Panc1 (cell line): ENCODE measurements around the gene FES. TPM values are rescaled to one million over a fixed set of nuclear protein-coding genes. Genes with fewer than 3 reads are reported as not detected.

ENCODE experiments used
- ATAC-seq: fragments of 200-7000 bp; cut with Tn5 transposase; 2 replicates; pipeline ENCODE4 v1.9.1; 2020; ENCODE audit warnings: mild to moderate bottlenecking, moderate library complexity
- BruUV-seq: library from RNA; stranded (reverse); fragments of 400-500 nt; replicated peaks from 2 replicates; lab custom pipeline; 2021; lab: Mats Ljungman, UMichigan
- CTCF ChIA-PET: fragments of 300-600 bp; sonication (Branson Sonifier 250); formaldehyde crosslinking; loops from one replicate; lab custom pipeline; 2022; ENCODE audit warnings: antibody characterized with exemption; lab: Charles Lee
- POLR2A ChIA-PET: fragments of 300-600 bp; sonication (Branson Sonifier 250); formaldehyde crosslinking; loops from one replicate; lab custom pipeline; 2022; ENCODE audit warnings: antibody characterized with exemption; lab: Charles Lee
- DNase-seq: peaks from one replicate; pipeline ENCODE4 v3.0.0-alpha.2; 2010; ENCODE audit warnings: low read depth, low spot score
- H3K27ac ChIP-seq: 2 replicates; pipeline ENCODE4 v1.5.1; 2011; ENCODE audit warnings: mild to moderate bottlenecking, low read length, inconsistent platforms
- H3K27me3 ChIP-seq: fragments of 200-500 bp; sonication (Bioruptor generic); 2 replicates; pipeline ENCODE4 v1.6.0; 2014; ENCODE audit warnings: low read length, inconsistent platforms; ENCODE audit not compliant: control insufficient read depth, insufficient read depth
- H3K36me3 ChIP-seq: fragments of 200-500 bp; sonication (Bioruptor generic); 2 replicates; pipeline ENCODE4 v1.5.1; 2014; ENCODE audit warnings: inconsistent platforms, mild to moderate bottlenecking, low read length, moderate library complexity; ENCODE audit not compliant: control insufficient read depth, insufficient read depth
- H3K4me1 ChIP-seq: 2 replicates; pipeline ENCODE4 v1.5.1; 2011; ENCODE audit warnings: inconsistent platforms, mild to moderate bottlenecking, low read length, moderate library complexity; ENCODE audit not compliant: control insufficient read depth, insufficient read depth
- H3K4me3 ChIP-seq, 2 experiments: 2 replicates each; pipeline ENCODE4 v1.5.1; 2011 to 2012; ENCODE audit warnings: low read depth in 2 of 2, low read length in 2 of 2, mild to moderate bottlenecking in 2 of 2, inconsistent platforms in 1 of 2, moderate library complexity in 1 of 2
- H3K9me3 ChIP-seq: fragments of 200-500 bp; sonication (Bioruptor generic); 2 replicates; pipeline ENCODE4 v1.5.1; 2014; ENCODE audit warnings: low read depth, mild to moderate bottlenecking, inconsistent platforms, low read length, moderate library complexity; ENCODE audit not compliant: control insufficient read depth, insufficient read depth
- CTCF ChIP-seq: fragments of 450-650 bp; IDR thresholded peaks from 2 replicates; pipeline ENCODE4 v1.5.1; 2017; ENCODE audit warnings: mild to moderate bottlenecking
- POLR2AphosphoS5 ChIP-seq: IDR thresholded peaks from 2 replicates; pipeline ENCODE4 v1.6.1; 2012; ENCODE audit warnings: mild to moderate bottlenecking, low read depth, low read length, moderate library complexity
- REST ChIP-seq, 2 experiments: IDR thresholded peaks; 2 replicates each; pipeline ENCODE4 v1.6.1; 2011 to 2012; ENCODE audit warnings: low read depth in 2 of 2, control low read depth in 1 of 2, low read length in 1 of 2, mild to moderate bottlenecking in 1 of 2, moderate library complexity in 1 of 2; ENCODE audit not compliant: insufficient read depth in 1 of 2
- SIN3A ChIP-seq: IDR thresholded peaks from 2 replicates; pipeline ENCODE4 v1.6.1; 2012; ENCODE audit warnings: low read depth, mild to moderate bottlenecking, low read length, moderate library complexity, borderline replicate concordance; ENCODE audit not compliant: insufficient read depth
- TCF7L2 ChIP-seq: IDR thresholded peaks from 2 replicates; pipeline ENCODE4 v1.6.1; 2011; ENCODE audit warnings: mild to moderate bottlenecking, low read depth, low read length, inconsistent platforms
- in situ Hi-C: cut with HindIII; loops from 2 replicates; pipeline ENCODE4 v1.10.0; 2016; ENCODE audit warnings: low sequenced_read_pairs, low pct_unique_long_range_greater_than_20kb
- intact Hi-C: fragments of 100-400 bp; cut with micrococcal nuclease; formaldehyde crosslinking; loops from one replicate; pipeline ENCODE4 v1.10.0; 2022; ENCODE audit not compliant: unreplicated experiment
- total RNA-seq: library from RNA; stranded (reverse); gene quantifications from one replicate; pipeline ENCODE4 v1.2.1, GENCODE V29; 2021; ENCODE audit not compliant: unreplicated experiment

Gene FES
- total RNA-seq, 1 experiment from 2014 or later: 0.64 TPM

GRCh38 chr15:90914305-90915080 lies 30.2 kb downstream of the FES start:
- intact Hi-C loops: no loop called here
- H3K4me1 ChIP-seq: no peaks in the 10 kb centered on the region
- ATAC-seq: no peak
- H3K4me3 ChIP-seq: no peak overlapping the region
- peaks cover 5% of the 10 kb centered on the region for H3K36me3 ChIP-seq
- no TSS peak for BruUV-seq
- CTCF ChIA-PET: no interaction called here
- H3K9me3 ChIP-seq: no peaks in the 10 kb centered on the region
- TF ChIP-seq REST (IDR thresholded peaks at IDR 0.05; ENCODE audit: insufficient read depth in 1 of 2, low read depth in 2 of 2, low read length in 1 of 2) (no peak), TCF7L2 (no peak), SIN3A (no peak), POLR2AphosphoS5 (no peak), CTCF (no peak)
- in situ Hi-C loops: no loop called here
- H3K27me3 ChIP-seq: no peaks in the 10 kb centered on the region
- POLR2A ChIA-PET: no interaction called here
- no peak overlapping the region for H3K27ac ChIP-seq
- DNase-seq: no peak

GRCh38 chr15:90915216-90915807 lies 31.0 kb downstream of the FES start:
- Histone ChIP-seq H3K36me3 (peaks cover 7% of the 10 kb centered on the region), H3K9me3 (no peaks in the 10 kb centered on the region), H3K27me3 (no peaks in the 10 kb centered on the region), H3K27ac (no peak overlapping the region), H3K4me3 (no peak overlapping the region), H3K4me1 (no peaks in the 10 kb centered on the region)
- no TSS peak for BruUV-seq
- ATAC-seq: no peak
- in situ Hi-C loops (no loop called here), intact Hi-C loops (no loop called here)
- POLR2A ChIA-PET: no interaction called here
- no peak for DNase-seq
- CTCF ChIA-PET: no interaction called here
- TF ChIP-seq CTCF (no peak), TCF7L2 (no peak), POLR2AphosphoS5 (no peak), SIN3A (no peak), REST (IDR thresholded peaks at IDR 0.05; ENCODE audit: insufficient read depth in 1 of 2, low read depth in 2 of 2, low read length in 1 of 2) (no peak)
